Endothelial cell of umbilical vein (primary cell): ENCODE measurements around the gene PCDH7. TPM values are rescaled to one million over a fixed set of nuclear protein-coding genes. Genes with fewer than 3 reads are reported as not detected.
A peak's percentile ranks its signal among the peaks of the same experiment; 100 is the strongest.

Experiments used
- BruUV-seq: library from RNA; stranded (reverse); fragments of 400-500 nt; replicated peaks from 2 replicates; lab custom pipeline; 2021; lab: Mats Ljungman, UMichigan
- CTCF ChIA-PET: fragments of 300-600, 350-600 bp; sonication (Branson Sonifier 250); formaldehyde crosslinking; loops from one replicate; lab custom pipeline; 2021; ENCODE audit warnings: antibody characterized with exemption, inconsistent platforms; lab: Charles Lee
- POLR2A ChIA-PET: fragments of 300-600, 350-600 bp; sonication (Branson Sonifier 250); formaldehyde crosslinking; loops from one replicate; lab custom pipeline; 2021; ENCODE audit warnings: antibody characterized with exemption, inconsistent platforms; lab: Charles Lee
- DNase-seq: peaks from one replicate; pipeline ENCODE4 v3.0.0-alpha.2; 2011; ENCODE audit warnings: low read depth, low spot score
- FAIRE-seq: peaks from 2 replicates; lab custom pipeline; 2011; peaks lifted over from hg19 to GRCh38; lab: Jason Lieb, UNC
- H2AFZ ChIP-seq: 2 replicates; pipeline ENCODE4 v1.6.0; 2012; ENCODE audit warnings: low read depth, low read length, control low read depth, inconsistent platforms
- H3K27ac ChIP-seq: 2 replicates; pipeline ENCODE4 v1.5.1; 2011; ENCODE audit warnings: low read depth, mild to moderate bottlenecking, control low read depth, low read length, moderate library complexity; ENCODE audit not compliant: insufficient read depth
- H3K27me3 ChIP-seq, 2 experiments: 2 replicates each; pipeline versions ENCODE4 v1.6.0 to v1.6.1; 2011; ENCODE audit warnings: low read length in 2 of 2, mixed read lengths in 1 of 2; ENCODE audit not compliant: control insufficient read depth in 2 of 2, insufficient read depth in 2 of 2
- H3K36me3 ChIP-seq, 2 experiments: 2 replicates in 1 of 2; 3 replicates in 1 of 2; pipeline ENCODE4 v1.5.1; 2011; ENCODE audit warnings: low read length in 2 of 2, mild to moderate bottlenecking in 1 of 2, moderate library complexity in 1 of 2; ENCODE audit not compliant: control insufficient read depth in 2 of 2, insufficient read depth in 2 of 2; ENCODE audit errors: extremely low read depth in 1 of 2
- H3K4me1 ChIP-seq: 3 replicates; pipeline ENCODE4 v1.5.1; 2011; ENCODE audit warnings: mild to moderate bottlenecking, low read length; ENCODE audit not compliant: control insufficient read depth, insufficient read depth; ENCODE audit errors: extremely low read depth
- H3K4me2 ChIP-seq: 2 replicates; pipeline ENCODE4 v1.6.1; 2011; ENCODE audit warnings: low read length, control low read depth, mixed read lengths; ENCODE audit not compliant: insufficient read depth
- H3K4me3 ChIP-seq, 3 experiments: fragments of 200-600 bp in 1 of 3; sonication (generic), shearing (Covaris generic) in 1 of 3; replicated peaks in 1 of 3; 2 replicates each; pipeline ENCODE4 v1.5.1; 2011 to 2016; ENCODE audit warnings: control low read depth in 3 of 3, low read length in 3 of 3, mild to moderate bottlenecking in 2 of 3, inconsistent platforms in 1 of 3, low read depth in 1 of 3, moderate library complexity in 1 of 3; ENCODE audit not compliant: insufficient read depth in 1 of 3
- H3K79me2 ChIP-seq: 2 replicates; pipeline ENCODE4 v1.6.0; 2012; ENCODE audit warnings: low read length, inconsistent platforms; ENCODE audit not compliant: control insufficient read depth, insufficient read depth
- H3K9ac ChIP-seq: replicated peaks from 2 replicates; pipeline ENCODE3; 2011; ENCODE audit warnings: low read length, control low read depth; ENCODE audit not compliant: insufficient read depth; ENCODE audit errors: extremely low read depth
- H3K9me1 ChIP-seq: replicated peaks from 3 replicates; pipeline ENCODE4 v1.6.0; 2011; ENCODE audit warnings: mild to moderate bottlenecking, low read length; ENCODE audit not compliant: control insufficient read depth, insufficient read depth; ENCODE audit errors: extremely low read depth
- H3K9me3 ChIP-seq: replicated peaks from 2 replicates; pipeline ENCODE4 v1.5.1; 2012; ENCODE audit warnings: low read length, inconsistent platforms; ENCODE audit not compliant: control insufficient read depth, insufficient read depth
- H4K20me1 ChIP-seq: replicated peaks from 2 replicates; pipeline ENCODE3; 2011; ENCODE audit warnings: mild to moderate bottlenecking, low read length; ENCODE audit not compliant: control insufficient read depth, insufficient read depth; ENCODE audit errors: extremely low read depth
- EZH2 ChIP-seq: IDR thresholded peaks from 2 replicates; pipeline ENCODE4 v1.6.1; 2012; ENCODE audit warnings: borderline replicate concordance, low read depth, mild to moderate bottlenecking, moderate library complexity, low read length, inconsistent platforms; ENCODE audit not compliant: severe bottlenecking
- FOS ChIP-seq: IDR thresholded peaks from 2 replicates; pipeline ENCODE4 v1.6.1; 2011; ENCODE audit warnings: mild to moderate bottlenecking, low read length, moderate library complexity, borderline replicate concordance; ENCODE audit not compliant: insufficient read depth
- GATA2 ChIP-seq: IDR thresholded peaks from 2 replicates; pipeline ENCODE4 v1.7.0; 2011; ENCODE audit warnings: low read depth, mild to moderate bottlenecking, moderate library complexity, mixed read lengths, low read length; ENCODE audit not compliant: insufficient read length, insufficient read depth
- JUN ChIP-seq: IDR thresholded peaks from 2 replicates; pipeline ENCODE4 v1.6.1; 2011; ENCODE audit warnings: borderline replicate concordance, low read depth; ENCODE audit not compliant: insufficient read length, insufficient read depth
- MYC ChIP-seq: IDR thresholded peaks from one replicate; pipeline ENCODE4 v1.6.1; 2011; ENCODE audit warnings: mild to moderate bottlenecking, low read depth, low read length
- POLR2A ChIP-seq: IDR thresholded peaks from 2 replicates; pipeline ENCODE4 v1.6.1; 2012; ENCODE audit warnings: low read depth, mild to moderate bottlenecking, control low read depth, low read length
- POLR2AphosphoS5 ChIP-seq: IDR thresholded peaks from 2 replicates; pipeline ENCODE4 v1.6.1; 2012; ENCODE audit warnings: low read depth, mild to moderate bottlenecking, control low read depth, low read length, moderate library complexity; ENCODE audit not compliant: insufficient read depth
- dilution Hi-C: fragments of 300-500 bp; cut with MboI; formaldehyde crosslinking; loops from one replicate; pipeline ENCODE4 v1.15.0; 2019; ENCODE audit warnings: low sequenced_read_pairs; ENCODE audit not compliant: extremely low pct_ligation_motif_present
- intact Hi-C: fragments of 100-400 bp; cut with micrococcal nuclease; formaldehyde crosslinking; loops from one replicate; pipeline ENCODE4 v1.10.0; 2022
- polyA plus RNA-seq, 4 experiments: library from polyadenylated mRNA; depleted of rRNA in 3 of 4; stranded (reverse) in 3 of 4; unstranded in 1 of 4; fragments of >200 nt; gene quantifications; 2 replicates each; pipeline versions ENCODE4 v1.2.1 to v1.2.3, GENCODE V29; 2011 to 2012; ENCODE audit warnings: missing spikeins in 1 of 4
- total RNA-seq: library from RNA; stranded (reverse); gene quantifications from 2 replicates; pipeline ENCODE4 v1.2.3, GENCODE V29; 2021
- TF ChIP-seq, protein P1 (sequence below), 2 donors: IDR thresholded peaks; 1 replicate in 1 of 2; 2 replicates in 1 of 2; pipeline ENCODE4 v1.5.1; 2011; ENCODE audit warnings: low read length in 2 of 2, mild to moderate bottlenecking in 2 of 2, moderate library complexity in 2 of 2, control low read depth in 1 of 2, inconsistent platforms in 1 of 2, low read depth in 1 of 2; ENCODE audit not compliant: insufficient read depth in 1 of 2; ENCODE audit errors: extremely low read depth in 1 of 2
- TF ChIP-seq, protein P2 (sequence below): IDR thresholded peaks from 2 replicates; pipeline ENCODE4 v1.6.1; 2011; ENCODE audit not compliant: insufficient read depth, insufficient read length

PCDH7 gene
- total and polyA plus RNA-seq, 2 donors (not counting 3 experiments of a cell fraction or from before 2014, with no cell fraction given) = 9.5 to 16.6 TPM

DNA sequence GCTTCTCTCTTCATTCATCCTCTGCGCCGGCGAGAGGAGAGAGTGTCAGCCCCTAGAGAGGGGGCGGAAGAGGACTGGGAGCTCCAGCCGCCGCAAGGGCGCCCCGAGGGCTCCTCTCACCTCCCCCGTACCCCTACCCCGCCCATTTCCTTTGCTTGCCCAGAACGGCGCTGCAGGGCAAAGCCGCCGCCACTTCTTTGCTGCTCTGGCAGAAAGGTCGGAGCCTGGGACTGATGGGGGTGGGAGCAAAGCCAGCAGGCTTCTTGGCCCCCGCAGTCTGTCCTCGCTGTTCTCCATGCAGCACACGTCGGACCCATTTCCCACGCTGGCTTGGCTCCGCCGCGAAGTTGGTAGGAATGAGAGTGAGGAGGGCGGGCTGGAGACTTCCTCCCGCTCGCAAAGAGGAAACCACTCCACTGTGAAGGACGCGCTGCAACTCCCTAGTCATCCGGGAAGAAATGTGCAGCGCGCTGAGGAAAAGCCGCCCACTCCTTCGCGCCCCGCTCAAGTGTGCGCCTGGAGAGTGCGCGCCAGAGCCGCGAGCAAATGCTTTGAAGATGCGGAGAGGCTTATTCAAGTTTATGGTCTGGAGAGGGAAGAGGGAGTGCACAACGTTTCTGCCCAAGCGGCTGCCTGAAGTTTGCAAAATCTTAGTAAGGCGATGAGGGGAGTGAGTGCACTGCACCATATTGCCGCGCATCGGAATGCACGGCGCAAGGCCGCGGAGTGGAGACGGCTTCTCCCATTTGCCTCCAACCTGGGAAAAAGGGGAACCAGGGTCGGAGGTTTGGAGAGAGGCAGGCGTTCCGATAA is 2.8 kb upstream of the PCDH7 start:
- FAIRE-seq (no peak), DNase-seq (peak; percentile 84)
- H3K79me2 ChIP-seq = peaks cover 17% of the 10 kb centered on the region
- H3K4me1 ChIP-seq = peaks cover 17% of the 10 kb centered on the region
- intact Hi-C loops (loop anchor here (2.0 to 10.0 kb wide), 8 partner anchors 77 to 1480 kb away; no protein-coding TSS in a partner anchor), dilution Hi-C loops (no loop called here)
- no peaks in the 10 kb centered on the region for H3K9me3 ChIP-seq
- peak overlapping the region; percentile 11 for H3K27ac ChIP-seq
- H3K36me3 ChIP-seq = no peaks in the 10 kb centered on the region
- ChIA-PET POLR2A (no interaction called here), CTCF (interaction anchor here (0.7 to 2.7 kb wide), 7 partner anchors 10 to 1546 kb away, joined by 3 to 29 read pairs (median 4); no protein-coding TSS in a partner anchor)
- H3K9me1 ChIP-seq = no peaks in the 10 kb centered on the region
- BruUV-seq = no TSS peak
- H3K4me2 ChIP-seq = peak overlapping the region; percentile 84
- H3K27me3 ChIP-seq = no peaks in the 10 kb centered on the region
- peak overlapping the region; percentile 34 to 53 (median 47) for H3K4me3 ChIP-seq
- TF ChIP-seq FOS (no peak), MYC (no peak), EZH2 (no peak), GATA2 (no peak), JUN (no peak), POLR2AphosphoS5 (no peak), POLR2A (no peak)
- TF ChIP-seq, protein P1, sequence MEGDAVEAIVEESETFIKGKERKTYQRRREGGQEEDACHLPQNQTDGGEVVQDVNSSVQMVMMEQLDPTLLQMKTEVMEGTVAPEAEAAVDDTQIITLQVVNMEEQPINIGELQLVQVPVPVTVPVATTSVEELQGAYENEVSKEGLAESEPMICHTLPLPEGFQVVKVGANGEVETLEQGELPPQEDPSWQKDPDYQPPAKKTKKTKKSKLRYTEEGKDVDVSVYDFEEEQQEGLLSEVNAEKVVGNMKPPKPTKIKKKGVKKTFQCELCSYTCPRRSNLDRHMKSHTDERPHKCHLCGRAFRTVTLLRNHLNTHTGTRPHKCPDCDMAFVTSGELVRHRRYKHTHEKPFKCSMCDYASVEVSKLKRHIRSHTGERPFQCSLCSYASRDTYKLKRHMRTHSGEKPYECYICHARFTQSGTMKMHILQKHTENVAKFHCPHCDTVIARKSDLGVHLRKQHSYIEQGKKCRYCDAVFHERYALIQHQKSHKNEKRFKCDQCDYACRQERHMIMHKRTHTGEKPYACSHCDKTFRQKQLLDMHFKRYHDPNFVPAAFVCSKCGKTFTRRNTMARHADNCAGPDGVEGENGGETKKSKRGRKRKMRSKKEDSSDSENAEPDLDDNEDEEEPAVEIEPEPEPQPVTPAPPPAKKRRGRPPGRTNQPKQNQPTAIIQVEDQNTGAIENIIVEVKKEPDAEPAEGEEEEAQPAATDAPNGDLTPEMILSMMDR (IDR thresholded peaks at IDR 0.05; ENCODE audit: extremely low read depth in 1 of 2, insufficient read depth in 1 of 2, low read depth in 1 of 2, low read length in 2 of 2) = no peak
- TF ChIP-seq, protein P2, sequence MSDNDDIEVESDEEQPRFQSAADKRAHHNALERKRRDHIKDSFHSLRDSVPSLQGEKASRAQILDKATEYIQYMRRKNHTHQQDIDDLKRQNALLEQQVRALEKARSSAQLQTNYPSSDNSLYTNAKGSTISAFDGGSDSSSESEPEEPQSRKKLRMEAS = no peak
- H4K20me1 ChIP-seq = no peaks in the 10 kb centered on the region
- peak overlapping the region; percentile 72 for H2AFZ ChIP-seq
- peak overlapping the region; percentile 62 for H3K9ac ChIP-seq
